GM12891 (cell line): ENCODE results near the gene RBFOX2.

ENCODE experiments used
- PAX5 ChIP-seq: IDR thresholded peaks from 2 replicates; pipeline ENCODE4 v1.6.1; 2011; ENCODE audit warnings: low read length, moderate library complexity, mild to moderate bottlenecking; ENCODE audit not compliant: insufficient read depth, severe bottlenecking
- POLR2A ChIP-seq: IDR thresholded peaks from 2 replicates; pipeline ENCODE4 v1.6.1; 2011; ENCODE audit warnings: low read depth, low read length, control low read depth

DNA sequence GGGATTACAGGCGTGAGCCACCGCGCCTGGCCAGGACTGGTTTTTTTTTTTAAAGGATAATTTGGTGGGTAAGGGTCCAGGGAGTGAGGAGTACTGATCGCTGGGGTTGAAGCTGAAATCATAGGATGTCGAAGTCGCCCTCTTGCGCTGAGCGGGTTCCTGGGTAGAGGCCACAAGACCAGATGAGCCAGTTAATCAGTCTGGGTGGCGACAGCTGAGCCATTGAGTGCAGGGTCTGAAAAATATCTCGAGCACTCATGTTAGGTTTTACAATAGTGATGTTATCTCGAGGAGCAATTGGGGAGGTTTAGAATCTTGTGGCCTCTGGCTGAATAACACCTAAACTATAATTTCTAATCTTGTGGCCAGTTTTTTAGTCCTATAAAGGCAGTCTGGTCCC lies 303.1 kb downstream of the RBFOX2 start:
- TF ChIP-seq PAX5 = no peak
- TF ChIP-seq POLR2A = no peak
